Activated CD8-positive, alpha-beta memory T cell treated with anti-CD3 and anti-CD28 coated beads, Interleukin-2, amount 10 ng/mL, durations not matched to agents 7 days and 5 days (primary cell): ENCODE measurements around the gene ZNF652. TPM values are rescaled to one million over a fixed set of nuclear protein-coding genes. Genes with fewer than 3 reads are reported as not detected.

Source experiments
- ATAC-seq: fragments of 150-1000 bp; cut with Tn5 transposase; one replicate; pipeline ENCODE4 v1.10.0; 2021; ENCODE audit warnings: moderate library complexity
- CTCF ChIA-PET: fragments of 350-600 bp; sonication (Branson Sonifier 250); formaldehyde crosslinking; loops from one replicate; lab custom pipeline; 2021; ENCODE audit warnings: antibody characterized with exemption; lab: Charles Lee
- DNase-seq: peaks from one replicate; pipeline ENCODE4 v3.0.0-alpha.2; 2020
- H3K27ac Mint-ChIP-seq: one replicate; pipeline ENCODE4 v1.8.0; 2021; ENCODE audit warnings: mild to moderate bottlenecking, mixed read lengths
- H3K27me3 Mint-ChIP-seq: one replicate; pipeline ENCODE4 v1.8.0; 2021; ENCODE audit warnings: mixed read lengths
- H3K36me3 Mint-ChIP-seq: one replicate; pipeline ENCODE4 v1.8.0; 2021; ENCODE audit warnings: mild to moderate bottlenecking, mixed read lengths
- H3K4me1 Mint-ChIP-seq: one replicate; pipeline ENCODE4 v1.8.0; 2021; ENCODE audit warnings: mixed read lengths
- H3K4me3 Mint-ChIP-seq: one replicate; pipeline ENCODE4 v1.8.0; 2021; ENCODE audit warnings: mild to moderate bottlenecking, moderate library complexity, mixed read lengths
- H3K9me3 Mint-ChIP-seq: one replicate; pipeline ENCODE4 v1.8.0; 2022; ENCODE audit warnings: low read depth, mixed read lengths
- total RNA-seq, 2 experiments: library from RNA; stranded (reverse); gene quantifications; one replicate each; pipeline ENCODE4 v1.2.3, GENCODE V29; 2021

The ZNF652 gene
- total RNA-seq, 2 experiments from 2014 or later: 32.2 to 34.4 TPM

DNA sequence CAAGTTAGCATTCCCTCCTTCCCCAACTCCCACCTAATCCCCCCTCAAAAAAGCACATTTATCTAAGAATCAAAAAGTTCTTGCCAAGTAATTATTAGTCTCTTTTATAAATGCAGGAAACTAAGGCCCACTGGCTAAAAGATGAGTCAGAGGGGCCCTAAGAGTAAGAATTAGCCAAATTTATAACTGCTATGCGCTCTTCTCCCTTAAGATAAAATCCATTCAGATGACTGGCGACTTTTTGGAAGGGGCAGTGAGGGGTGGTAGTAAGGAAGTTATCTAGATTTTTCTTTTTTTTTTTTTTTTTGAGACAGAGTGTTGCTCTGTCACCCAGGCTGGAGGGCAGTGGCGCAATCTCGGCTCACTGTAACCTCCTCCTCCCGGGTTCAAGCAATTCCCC, 17.1 kb downstream of the ZNF652 start:
- DNase-seq (no peak), ATAC-seq (no peak)
- H3K4me3 Mint-ChIP-seq: no peak overlapping the region
- CTCF ChIA-PET: interaction anchor here (4.1 kb wide), 1 partner anchor 15 kb away, joined by 42 read pairs; no protein-coding TSS in a partner anchor
- H3K4me1 Mint-ChIP-seq: peaks cover 73% of the 10 kb centered on the region
- H3K27ac Mint-ChIP-seq: no peak overlapping the region
- no peaks in the 10 kb centered on the region for H3K27me3 Mint-ChIP-seq
- H3K9me3 Mint-ChIP-seq: no peaks in the 10 kb centered on the region
- H3K36me3 Mint-ChIP-seq: peaks cover 25% of the 10 kb centered on the region

DNA sequence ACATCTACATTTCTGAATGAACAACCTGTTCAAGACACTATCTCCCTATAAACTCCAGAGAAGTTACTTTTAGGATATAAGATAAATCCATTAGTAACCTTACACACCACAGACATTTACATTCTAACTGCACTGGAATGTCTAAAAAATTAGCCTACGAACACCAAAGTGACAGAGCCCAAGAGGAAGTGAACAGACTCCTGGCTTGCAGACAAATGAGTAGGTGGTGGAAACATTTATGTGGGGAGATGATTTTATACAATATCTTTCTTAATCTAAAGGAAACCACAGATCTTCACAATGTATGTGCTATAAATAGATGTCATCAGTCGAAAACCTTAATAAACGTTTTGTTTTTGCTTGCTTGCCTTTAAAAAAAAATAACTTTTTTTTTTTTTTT, 18.8 kb downstream of the ZNF652 start:
- Mint-ChIP-seq H3K9me3 (no peaks in the 10 kb centered on the region), H3K4me1 (peaks cover 74% of the 10 kb centered on the region)

DNA sequence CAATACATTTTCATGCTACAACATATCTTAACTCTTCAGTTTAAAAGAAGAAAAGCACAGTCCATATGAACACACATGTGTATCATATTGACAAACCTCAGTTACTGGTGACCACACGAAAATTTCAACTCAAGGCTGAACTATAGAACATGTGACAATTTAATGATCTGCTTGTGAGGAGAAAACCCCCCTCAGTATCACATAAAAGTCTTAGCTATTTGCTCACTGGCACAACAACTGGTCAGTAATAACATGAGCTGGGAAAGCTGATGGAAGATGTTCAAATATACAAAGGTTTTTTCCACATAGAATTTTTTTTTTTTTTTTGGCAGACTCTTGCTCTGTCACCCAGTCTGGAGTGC, 19.5 kb downstream of the ZNF652 start:
- Mint-ChIP-seq H3K27me3 (peaks cover 5% of the 10 kb centered on the region), H3K4me3 (peak overlapping the region; percentile 38), H3K4me1 (peaks cover 75% of the 10 kb centered on the region), H3K27ac (peak overlapping the region; percentile 98), H3K36me3 (peaks cover 15% of the 10 kb centered on the region), H3K9me3 (no peaks in the 10 kb centered on the region)
- DNase-seq (no peak), ATAC-seq (peak; percentile 22)
- CTCF ChIA-PET: interaction anchor here (0.7 to 5.2 kb wide), 9 partner anchors 11 to 618 kb away, joined by 3 to 42 read pairs (median 4); no protein-coding TSS in a partner anchor

More for the DNA sequence above, 18.8 kb downstream of the ZNF652 start:
- H3K27me3 Mint-ChIP-seq: peaks cover 5% of the 10 kb centered on the region
- peak; percentile 67 for ATAC-seq
- DNase-seq: no peak
- peak overlapping the region; percentile 64 for H3K4me3 Mint-ChIP-seq
- H3K36me3 Mint-ChIP-seq: peaks cover 21% of the 10 kb centered on the region
- H3K27ac Mint-ChIP-seq: peak overlapping the region; percentile 98
- CTCF ChIA-PET: interaction anchor here (1.0 to 5.2 kb wide), 5 partner anchors 11 to 45 kb away, joined by 4 to 42 read pairs (median 26); no protein-coding TSS in a partner anchor

DNA sequence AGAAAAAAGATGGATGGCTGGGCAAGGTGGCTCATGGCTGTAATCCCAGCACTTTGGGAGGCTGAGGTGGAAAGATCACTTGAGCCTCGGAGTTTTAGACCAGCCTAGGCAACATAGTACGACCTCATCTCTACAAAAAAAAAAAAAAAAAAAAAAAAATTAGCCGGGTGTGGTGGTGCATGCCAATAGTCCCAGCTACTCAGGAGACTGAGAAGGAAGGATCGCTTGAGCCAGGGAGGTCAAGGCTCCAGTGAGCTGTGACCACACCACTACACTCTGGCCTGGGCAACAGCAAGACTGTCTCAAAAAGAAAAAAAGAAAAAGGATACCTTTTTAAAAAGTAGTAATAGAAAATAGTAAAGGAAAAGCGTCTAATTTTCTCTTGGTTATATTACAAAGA, 20.7 kb downstream of the ZNF652 start:
- DNase-seq (no peak), ATAC-seq (no peak)
- Mint-ChIP-seq H3K27ac (peak overlapping the region; percentile 98), H3K9me3 (no peaks in the 10 kb centered on the region), H3K4me1 (peaks cover 65% of the 10 kb centered on the region), H3K4me3 (peak overlapping the region; percentile 62), H3K36me3 (peaks cover 14% of the 10 kb centered on the region), H3K27me3 (peaks cover 5% of the 10 kb centered on the region)
- CTCF ChIA-PET: interaction anchor here (1.2 to 5.2 kb wide), 5 partner anchors 18 to 53 kb away, joined by 4 to 35 read pairs (median 17); no protein-coding TSS in a partner anchor

DNA sequence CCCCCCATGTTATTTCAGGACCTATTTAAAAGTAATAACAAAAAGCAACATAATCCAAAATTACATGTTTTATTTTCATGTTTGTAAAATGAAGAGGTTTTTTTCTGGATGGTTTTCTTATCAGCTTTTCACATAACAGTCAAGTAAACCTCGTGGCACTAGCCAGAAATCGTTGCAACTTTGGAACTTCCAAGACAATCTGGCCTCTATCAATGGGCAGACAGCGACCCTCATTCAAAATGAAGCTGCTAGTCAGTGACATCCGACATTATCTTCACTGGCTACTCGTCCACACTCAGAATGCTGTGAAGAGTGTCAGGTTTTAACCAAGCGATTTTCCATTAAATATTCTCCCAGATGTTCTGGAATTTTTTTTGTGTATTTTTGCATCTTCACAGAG, 22.7 kb downstream of the ZNF652 start:
- no peak overlapping the region for H3K4me3 Mint-ChIP-seq
- H3K9me3 Mint-ChIP-seq: no peaks in the 10 kb centered on the region
- H3K4me1 Mint-ChIP-seq: peaks cover 52% of the 10 kb centered on the region
- ATAC-seq (no peak), DNase-seq (no peak)
- peak overlapping the region; percentile 40 for H3K27ac Mint-ChIP-seq
- peaks cover 5% of the 10 kb centered on the region for H3K27me3 Mint-ChIP-seq
- peaks cover 12% of the 10 kb centered on the region for H3K36me3 Mint-ChIP-seq
- CTCF ChIA-PET: interaction anchor here (0.7 to 5.2 kb wide), 6 partner anchors 10 to 368 kb away, joined by 3 to 35 read pairs (median 4); partner anchors contain the start of gene SLC35B1

DNA sequence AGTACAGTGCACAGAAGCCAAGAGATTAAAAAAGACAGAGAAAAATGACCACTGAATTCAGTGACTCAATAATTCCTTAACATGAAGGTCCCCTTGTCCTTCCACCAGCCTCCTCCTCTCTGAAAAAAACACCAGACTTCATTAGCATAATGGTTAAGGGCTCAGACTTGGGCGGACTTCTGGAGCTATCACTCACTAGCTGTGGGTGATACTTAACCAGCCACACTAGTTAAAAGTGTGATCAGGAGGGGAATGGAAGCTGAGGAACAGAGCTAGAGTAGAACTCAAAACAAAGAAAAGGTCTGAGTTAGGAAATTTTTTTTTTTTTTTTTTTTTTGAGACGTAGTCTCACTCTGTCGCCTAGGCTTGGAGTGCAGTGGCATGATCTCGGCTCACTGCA, 23.2 kb downstream of the ZNF652 start:
- peak overlapping the region; percentile 20 for H3K27ac Mint-ChIP-seq
- H3K9me3 Mint-ChIP-seq: no peaks in the 10 kb centered on the region
- no peak overlapping the region for H3K4me3 Mint-ChIP-seq
- peaks cover 55% of the 10 kb centered on the region for H3K4me1 Mint-ChIP-seq
- H3K36me3 Mint-ChIP-seq: peaks cover 12% of the 10 kb centered on the region
- ATAC-seq (no peak), DNase-seq (no peak)
- CTCF ChIA-PET: interaction anchor here (0.7 to 3.6 kb wide), 7 partner anchors 9 to 835 kb away, joined by 3 to 17 read pairs (median 3); partner anchors contain the start of gene SLC35B1
- H3K27me3 Mint-ChIP-seq: peaks cover 5% of the 10 kb centered on the region

DNA sequence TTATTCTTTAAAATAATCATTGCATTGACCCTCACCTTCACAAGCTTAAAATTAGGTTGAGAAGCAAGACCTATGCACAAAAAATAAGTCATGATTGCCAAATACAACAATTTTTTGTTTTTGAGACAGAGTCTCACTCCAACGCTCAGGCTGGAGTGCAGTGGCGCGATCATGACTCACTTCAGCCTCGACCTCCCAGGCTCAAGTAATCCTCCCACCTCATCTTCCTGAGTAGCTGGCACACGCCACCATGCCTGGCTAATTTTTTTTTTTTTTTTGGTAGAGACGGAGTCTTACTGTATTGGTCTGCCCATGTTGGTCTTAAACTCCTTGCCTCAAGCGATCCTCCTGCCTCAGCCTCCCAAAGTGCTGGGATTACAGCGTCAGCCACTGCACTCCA, 24.2 kb downstream of the ZNF652 start:
- Mint-ChIP-seq H3K9me3 (no peaks in the 10 kb centered on the region), H3K36me3 (peaks cover 10% of the 10 kb centered on the region), H3K4me1 (peaks cover 48% of the 10 kb centered on the region), H3K4me3 (no peak overlapping the region), H3K27me3 (peaks cover 5% of the 10 kb centered on the region), H3K27ac (no peak overlapping the region)
- CTCF ChIA-PET: interaction anchor here (1.1 to 3.6 kb wide), 5 partner anchors 10 to 30 kb away, joined by 3 to 17 read pairs (median 7); no protein-coding TSS in a partner anchor
- no peak for DNase-seq
- ATAC-seq: no peak

DNA sequence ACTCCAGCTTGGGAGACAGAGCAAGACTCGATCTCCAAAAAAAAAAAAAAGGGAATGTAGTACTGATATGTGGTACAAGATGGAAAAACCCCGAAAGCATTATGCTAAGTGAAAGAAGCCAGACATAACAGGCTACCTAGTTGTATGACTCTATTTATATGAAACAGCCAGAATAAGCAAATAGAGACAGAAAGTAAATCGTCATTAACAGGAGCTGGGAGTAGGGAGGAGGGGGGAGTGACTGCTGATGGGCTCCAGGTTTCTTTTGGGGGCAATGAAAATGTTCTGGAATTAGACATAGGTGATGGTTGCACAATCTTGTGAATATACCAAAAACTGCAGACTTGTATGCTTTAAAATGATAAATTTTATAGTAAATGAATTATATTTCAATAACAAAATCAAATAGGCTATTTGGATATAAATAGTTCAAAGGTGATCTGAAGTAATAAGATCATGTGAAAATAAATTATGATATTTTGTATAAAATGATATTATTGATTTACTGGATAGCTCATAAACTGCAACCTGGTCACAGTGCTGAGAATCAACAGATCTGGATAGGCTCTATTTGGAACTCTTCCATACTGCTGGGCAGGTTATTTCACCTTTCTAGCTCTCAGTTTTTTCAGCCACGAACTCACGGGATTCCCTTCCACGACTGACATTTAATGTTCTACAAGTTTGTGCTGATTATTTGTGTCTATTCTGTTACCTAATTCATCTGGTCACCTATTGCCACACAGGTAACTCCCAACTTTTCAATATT, 27.1 kb downstream of the ZNF652 start:
- CTCF ChIA-PET: interaction anchor here (1.0 to 1.8 kb wide), 2 partner anchors 13 to 34 kb away, joined by 3 to 5 read pairs; no protein-coding TSS in a partner anchor
- Mint-ChIP-seq H3K27me3 (peaks cover 5% of the 10 kb centered on the region), H3K9me3 (no peaks in the 10 kb centered on the region), H3K27ac (no peak overlapping the region), H3K36me3 (peaks cover 12% of the 10 kb centered on the region), H3K4me3 (no peak overlapping the region), H3K4me1 (peaks cover 29% of the 10 kb centered on the region)
- ATAC-seq: no peak
- DNase-seq: no peak

DNA sequence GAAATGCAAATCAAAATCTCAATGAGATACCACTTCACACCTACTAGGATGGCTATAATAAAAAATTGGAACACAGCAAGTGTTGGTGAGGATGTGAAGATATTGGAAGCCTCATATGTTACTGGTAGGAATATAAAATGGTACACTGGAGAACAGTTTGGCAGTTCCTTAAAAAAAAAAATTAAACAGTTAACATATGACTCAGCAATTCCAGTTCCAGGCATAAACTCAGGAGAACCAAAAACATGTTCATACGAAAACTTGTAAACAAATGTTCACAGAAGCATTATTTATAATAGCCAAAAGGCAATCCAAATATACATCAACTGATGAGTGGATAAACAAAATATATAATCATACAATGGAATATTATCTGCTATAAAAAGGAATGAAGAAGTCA, 28.2 kb downstream of the ZNF652 start:
- CTCF ChIA-PET: no interaction called here

DNA sequence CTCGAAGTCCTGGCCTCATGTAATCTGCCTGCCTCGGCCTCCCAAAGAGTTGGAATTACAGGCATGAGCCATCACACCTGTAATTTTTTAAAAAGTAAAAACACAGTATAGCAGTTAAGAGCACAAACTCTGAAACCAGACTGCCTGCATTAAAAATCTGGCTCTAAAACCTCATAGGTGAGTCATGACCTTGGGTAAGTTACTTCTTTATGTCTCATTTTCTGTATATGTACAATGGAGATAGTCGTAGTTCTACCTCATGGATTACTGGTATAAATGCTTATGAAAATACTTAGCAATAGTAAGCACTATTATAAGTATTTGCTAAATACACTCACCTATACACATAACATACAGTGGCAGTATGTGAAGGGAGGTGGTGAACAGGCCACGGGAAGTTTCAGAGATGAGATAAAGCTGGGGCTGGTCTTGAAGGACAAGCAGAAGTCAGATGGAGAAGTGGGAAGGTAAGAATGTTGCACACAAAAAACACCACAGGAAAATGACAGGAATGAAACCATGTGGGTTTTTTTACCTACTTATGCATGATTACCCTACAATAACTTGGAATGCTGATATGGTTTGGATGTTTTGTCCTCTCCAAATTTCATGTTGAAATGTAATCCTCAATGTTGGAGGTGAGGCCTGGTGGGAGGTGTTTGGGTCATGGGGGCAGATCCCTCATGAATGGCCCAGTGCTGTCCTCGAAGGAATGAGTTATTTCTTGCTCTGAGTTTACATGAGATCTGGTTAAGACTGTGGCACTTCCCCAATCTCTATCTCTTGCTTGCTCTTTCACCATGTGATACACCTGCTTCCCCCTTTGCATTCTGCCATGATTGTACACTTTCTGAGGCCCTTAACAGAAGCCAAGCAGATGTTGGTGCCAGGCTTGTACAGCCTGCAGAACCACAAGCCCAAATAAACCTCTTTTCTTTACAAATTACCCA, 33.9 kb downstream of the ZNF652 start:
- Mint-ChIP-seq H3K4me3 (no peak overlapping the region), H3K27me3 (no peaks in the 10 kb centered on the region), H3K36me3 (peaks cover 18% of the 10 kb centered on the region), H3K4me1 (peaks cover 52% of the 10 kb centered on the region), H3K9me3 (no peaks in the 10 kb centered on the region), H3K27ac (no peak overlapping the region)
- CTCF ChIA-PET: interaction anchor here (1.4 to 3.3 kb wide), 3 partner anchors 13 to 63 kb away, joined by 3 to 14 read pairs (median 4); no protein-coding TSS in a partner anchor
- DNase-seq: no peak
- no peak for ATAC-seq

More for the DNA sequence above, 28.2 kb downstream of the ZNF652 start:
- no peaks in the 10 kb centered on the region for H3K9me3 Mint-ChIP-seq
- no peak overlapping the region for H3K4me3 Mint-ChIP-seq
- H3K27ac Mint-ChIP-seq: no peak overlapping the region
- DNase-seq: no peak
- peaks cover 26% of the 10 kb centered on the region for H3K4me1 Mint-ChIP-seq
- peaks cover 9% of the 10 kb centered on the region for H3K36me3 Mint-ChIP-seq
- peaks cover 4% of the 10 kb centered on the region for H3K27me3 Mint-ChIP-seq
- ATAC-seq: no peak

DNA sequence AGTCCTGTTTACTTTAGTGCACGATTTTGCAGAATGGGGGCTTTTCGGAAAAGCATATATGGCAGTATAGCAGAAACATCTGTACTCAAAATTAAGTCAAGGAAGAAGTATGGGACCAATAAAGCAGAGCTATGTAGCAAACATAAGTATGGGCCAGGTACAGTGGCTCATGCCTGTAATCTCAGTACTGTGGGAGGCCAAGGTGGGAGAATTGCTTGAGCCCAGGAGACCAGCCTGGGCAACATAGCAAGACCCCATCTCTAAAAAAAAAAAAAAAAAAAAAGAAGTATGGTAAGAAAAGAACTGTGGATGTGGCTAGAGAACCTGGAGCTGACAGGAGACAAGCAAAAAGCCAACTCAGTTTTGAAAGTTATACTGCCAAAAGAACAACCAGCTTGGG, 36.1 kb downstream of the ZNF652 start:
- CTCF ChIA-PET: interaction anchor here (0.6 to 2.1 kb wide), 4 partner anchors 11 to 82 kb away, joined by 3 to 8 read pairs (median 4); no protein-coding TSS in a partner anchor
- no peak for ATAC-seq
- DNase-seq: no peak
- Mint-ChIP-seq H3K9me3 (no peaks in the 10 kb centered on the region), H3K4me1 (peaks cover 54% of the 10 kb centered on the region), H3K27me3 (no peaks in the 10 kb centered on the region), H3K4me3 (no peak overlapping the region), H3K27ac (no peak overlapping the region), H3K36me3 (peaks cover 16% of the 10 kb centered on the region)

DNA sequence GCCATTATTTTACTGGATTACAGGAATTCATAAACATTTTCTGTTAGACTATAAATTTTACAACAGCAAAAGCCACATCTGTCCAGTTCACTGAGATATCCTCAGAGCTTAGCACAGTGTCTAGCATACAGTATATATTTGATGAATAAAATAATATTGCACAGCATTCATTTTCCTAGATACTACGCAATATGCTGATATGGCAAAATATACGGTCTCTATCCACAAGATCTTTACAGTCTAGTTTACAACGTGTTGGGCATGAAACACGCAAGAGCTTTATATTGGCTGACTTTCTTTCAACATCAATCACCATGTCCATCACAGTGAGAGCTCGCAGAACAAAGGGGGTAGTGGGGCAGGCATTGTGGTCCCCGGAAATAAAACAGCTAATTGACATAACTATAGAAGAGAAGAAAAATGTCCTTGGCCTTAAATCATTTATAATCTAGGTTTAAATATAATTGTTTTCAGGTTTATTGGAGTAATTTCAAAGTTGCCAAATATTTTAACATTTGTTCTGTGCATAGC, 43.5 kb downstream of the ZNF652 start:
- CTCF ChIA-PET: interaction anchor here (1.1 to 7.8 kb wide), 9 partner anchors 23 to 238 kb away, joined by 3 to 150 read pairs (median 24); no protein-coding TSS in a partner anchor
- DNase-seq (no peak), ATAC-seq (no peak)
- Mint-ChIP-seq H3K36me3 (peaks cover 9% of the 10 kb centered on the region), H3K4me3 (no peak overlapping the region), H3K27me3 (no peaks in the 10 kb centered on the region), H3K27ac (no peak overlapping the region), H3K4me1 (peaks cover 48% of the 10 kb centered on the region), H3K9me3 (no peaks in the 10 kb centered on the region)
